B cell (primary cell): ENCODE results near the gene ILDR1. TPM values are rescaled to one million over a fixed set of nuclear protein-coding genes. Genes with fewer than 3 reads are reported as not detected.
A peak's percentile ranks its signal among the peaks of the same experiment; 100 is the strongest.

ENCODE experiments used
- ATAC-seq: fragments of 200-7000 bp; cut with Tn5 transposase; one replicate; pipeline ENCODE4 v1.10.0; 2021; ENCODE audit warnings: low read depth, mild to moderate bottlenecking, moderate number of reproducible peaks, moderate library complexity
- CTCF ChIA-PET: fragments of 350-600 bp; sonication (Branson Sonifier 250); formaldehyde crosslinking; loops from one replicate; lab custom pipeline; 2021; ENCODE audit warnings: antibody characterized with exemption, inconsistent platforms; lab: Charles Lee
- POLR2A ChIA-PET: fragments of 350-600 bp; sonication (Branson Sonifier 250); formaldehyde crosslinking; loops from one replicate; lab custom pipeline; 2021; ENCODE audit warnings: antibody characterized with exemption; lab: Charles Lee
- DNase-seq: peaks from one replicate; pipeline ENCODE4 v3.0.0; 2013
- H2AFZ ChIP-seq: 2 replicates; pipeline ENCODE4 v1.6.1; 2012; ENCODE audit warnings: mild to moderate bottlenecking, low read depth, low read length; ENCODE audit not compliant: insufficient read depth, poor library complexity, severe bottlenecking
- H3K27ac ChIP-seq, 2 donors: 1 replicate in 1 of 2; 2 replicates in 1 of 2; pipeline ENCODE4 v1.5.1; 2012 to 2013; ENCODE audit warnings: low read length in 2 of 2, mild to moderate bottlenecking in 2 of 2, moderate library complexity in 1 of 2
- H3K27me3 ChIP-seq, 4 experiments: fragments of 200-600 bp in 1 of 4; sonication (generic) in 1 of 4; replicated peaks in 1 of 4; 1 replicate in 2 of 4; 2 replicates in 2 of 4; pipeline versions ENCODE4 v1.6.1 to v1.7.0; 2013 to 2016; ENCODE audit warnings: low read length in 3 of 4, mild to moderate bottlenecking in 2 of 4, mixed read lengths in 1 of 4, moderate library complexity in 1 of 4; ENCODE audit not compliant: insufficient read depth in 4 of 4, control insufficient read depth in 3 of 4; ENCODE audit errors: control extremely low read depth in 1 of 4
- H3K36me3 ChIP-seq, 2 experiments: replicated peaks in 1 of 2; 1 replicate in 1 of 2; 2 replicates in 1 of 2; pipeline versions ENCODE4 v1.6.1 to v1.7.1; 2013; ENCODE audit warnings: low read length in 1 of 2; ENCODE audit not compliant: insufficient read depth in 2 of 2, control insufficient read depth in 1 of 2; ENCODE audit errors: control extremely low read depth in 1 of 2, extremely low read depth in 1 of 2
- H3K4me1 ChIP-seq, 2 donors: fragments of 200-600 bp in 1 of 2; sonication (generic) in 1 of 2; 1 replicate in 1 of 2; 2 replicates in 1 of 2; pipeline versions ENCODE4 v1.5.1 to v1.6.1; 2013 to 2017; ENCODE audit warnings: low read length in 2 of 2; ENCODE audit not compliant: control insufficient read depth in 2 of 2, insufficient read depth in 2 of 2
- H3K4me2 ChIP-seq: replicated peaks from 2 replicates; pipeline ENCODE3; 2012; ENCODE audit warnings: mild to moderate bottlenecking, low read depth, low read length; ENCODE audit not compliant: poor library complexity, severe bottlenecking
- H3K4me3 ChIP-seq, 5 experiments: fragments of 200-600 bp in 1 of 5; sonication (generic) in 1 of 5; 1 replicate in 3 of 5; 2 replicates in 2 of 5; pipeline versions ENCODE4 v1.5.1 to v1.7.0; 2011 to 2016; ENCODE audit warnings: low read length in 4 of 5, mild to moderate bottlenecking in 4 of 5, low read depth in 2 of 5, control low read depth in 1 of 5, moderate library complexity in 1 of 5; ENCODE audit not compliant: insufficient read depth in 1 of 5; ENCODE audit errors: control extremely low read depth in 1 of 5, extremely low read depth in 1 of 5
- H3K79me2 ChIP-seq: fragments of 200-600 bp; sonication (generic); one replicate; pipeline ENCODE4 v1.6.0; 2016; ENCODE audit warnings: low read length; ENCODE audit not compliant: control insufficient read depth, insufficient read depth
- H3K9ac ChIP-seq: fragments of 200-600 bp; sonication (generic); 2 replicates; pipeline ENCODE4 v1.6.1; 2017; ENCODE audit warnings: mild to moderate bottlenecking, low read length, moderate library complexity
- H3K9me3 ChIP-seq, 3 donors: one replicate each; pipeline versions ENCODE4 v1.6.1 to v1.7.1; 2013; ENCODE audit warnings: low read length in 2 of 3; ENCODE audit not compliant: control insufficient read depth in 2 of 3, insufficient read depth in 1 of 3; ENCODE audit errors: control extremely low read depth in 1 of 3
- H4K20me1 ChIP-seq: 2 replicates; pipeline ENCODE4 v1.6.0; 2012; ENCODE audit warnings: mild to moderate bottlenecking, low read length; ENCODE audit not compliant: insufficient read depth, control insufficient read depth, poor library complexity, severe bottlenecking
- H3K27ac Mint-ChIP-seq: one replicate; pipeline ENCODE4 v1.8.0; 2021; ENCODE audit warnings: mixed read lengths
- H3K27me3 Mint-ChIP-seq: one replicate; pipeline ENCODE4 v1.8.0; 2021; ENCODE audit warnings: mixed read lengths
- H3K4me1 Mint-ChIP-seq: one replicate; pipeline ENCODE4 v1.8.0; 2021; ENCODE audit warnings: mixed read lengths
- H3K4me3 Mint-ChIP-seq: one replicate; pipeline ENCODE4 v1.8.0; 2021; ENCODE audit warnings: mixed read lengths
- H3K9me3 Mint-ChIP-seq: one replicate; pipeline ENCODE4 v1.8.0; 2022; ENCODE audit warnings: mixed read lengths; ENCODE audit not compliant: insufficient read depth
- EZH2 ChIP-seq: IDR thresholded peaks from 2 replicates; pipeline ENCODE4 v1.6.1; 2012; ENCODE audit warnings: borderline replicate concordance, low read depth, mild to moderate bottlenecking, moderate library complexity, low read length; ENCODE audit not compliant: insufficient read depth, poor library complexity, severe bottlenecking
- WGBS: methylation state at CpG from one replicate; pipeline ENCODE4 v1.1.5; 2013; ENCODE audit warnings: missing lambda C conversion rate; ENCODE audit not compliant: insufficient coverage; 5-methylcytosine and 5-hydroxymethylcytosine counted together
- intact Hi-C: fragments of 100-400 bp; cut with micrococcal nuclease; formaldehyde crosslinking; loops from one replicate; pipeline ENCODE4 v1.10.0; 2022
- polyA plus RNA-seq: library from polyadenylated mRNA; depleted of rRNA; stranded (reverse); fragments of >200 nt; gene quantifications from 2 replicates; pipeline ENCODE4 v1.2.3, GENCODE V29; 2012
- total RNA-seq, 2 donors: library from RNA; stranded (reverse); fragments of 120-200 nt in 1 of 2; gene quantifications; 1 replicate in 1 of 2; 2 replicates in 1 of 2; pipeline versions ENCODE4 v1.2.3 to v1.2.4, GENCODE V29; 2013 to 2022
- TF ChIP-seq, protein P1 (sequence below): fragments of 200-600 bp; IDR thresholded peaks from one replicate; pipeline ENCODE4 v1.8.0; 2022; ENCODE audit warnings: antibody characterized with exemption, mild to moderate bottlenecking

ILDR1 gene
- total and polyA plus RNA-seq, 2 donors (not counting 1 experiment from before 2014, with no cell fraction given) = 1.9 to 4.7 TPM

DNA sequence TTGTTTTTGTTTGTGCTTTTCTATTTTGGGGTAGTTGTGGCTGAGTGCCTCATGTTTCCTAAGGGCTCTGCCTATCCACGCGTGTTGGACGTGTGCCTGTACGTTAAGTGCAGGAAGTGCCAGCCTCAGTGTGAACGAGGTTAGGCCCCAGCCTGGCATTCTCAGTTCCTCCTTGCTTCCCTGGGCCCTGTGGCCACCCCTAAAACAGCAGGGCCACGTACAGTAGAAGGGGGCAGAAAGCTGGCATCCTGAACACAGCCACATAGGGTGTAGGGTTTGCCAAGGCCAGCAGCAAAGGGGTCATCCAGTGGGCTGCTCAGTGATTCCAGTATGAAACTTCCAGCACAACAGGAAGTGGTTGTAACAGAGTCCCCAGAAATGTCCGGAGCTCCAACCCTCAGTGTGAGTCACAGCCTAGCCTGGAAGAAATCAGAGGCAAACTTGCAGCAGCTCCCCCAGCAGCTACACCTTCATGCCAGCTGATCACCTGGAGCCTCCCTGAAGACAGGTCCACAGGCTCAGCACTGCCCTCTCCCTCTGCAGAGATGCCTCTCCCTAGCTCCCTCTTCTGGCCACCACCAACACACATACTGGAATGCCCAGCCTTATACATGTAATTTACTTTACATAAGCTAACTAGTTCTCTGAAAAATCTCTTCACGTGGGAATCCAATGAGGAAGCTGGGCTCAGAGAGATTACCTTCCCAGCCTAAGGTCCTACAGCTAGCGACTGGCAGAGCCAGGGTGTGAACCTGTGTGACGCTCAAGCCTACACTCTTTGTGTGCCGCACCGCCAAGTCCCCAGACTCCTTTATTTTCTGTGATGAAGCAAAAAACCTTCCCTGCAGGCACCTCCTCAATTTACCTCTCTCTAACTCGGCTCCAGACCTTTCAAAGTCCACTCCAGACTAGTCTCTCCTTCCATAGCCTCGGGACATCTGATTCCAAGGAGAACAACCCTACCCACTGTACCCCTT, 26.6 kb downstream of the ILDR1 start:
- ChIA-PET CTCF (interaction anchor here (0.7 to 4.0 kb wide), 30 partner anchors 9 to 264 kb away, joined by 3 to 27 read pairs (median 4); partner anchors contain the start of gene CD86), POLR2A (interaction anchor here (0.5 to 2.3 kb wide), 4 partner anchors 8 to 96 kb away, joined by 3 to 6 read pairs (median 4); no protein-coding TSS in a partner anchor)
- Histone ChIP-seq H4K20me1 (no peaks in the 10 kb centered on the region), H3K27me3 (no peaks in the 10 kb centered on the region), H3K9ac (peak overlapping the region; percentile 37), H3K4me2 (peak overlapping the region; percentile 68), H3K4me1 (peaks cover 83 to 84% of the 10 kb centered on the region in 2 donors), H2AFZ (peak overlapping the region; percentile 30), H3K27ac (peak overlapping the region; percentile 73 to 83), H3K36me3 (peaks cover under 1 to 1% of the 10 kb centered on the region in 2 experiments), H3K9me3 (peaks cover 0 to 10% (median 0%) of the 10 kb centered on the region in 3 donors), H3K4me3 (peak overlapping the region in 2 of 5 experiments; percentile 23 to 29), H3K79me2 (peaks cover 11% of the 10 kb centered on the region)
- TF ChIP-seq, protein P1, sequence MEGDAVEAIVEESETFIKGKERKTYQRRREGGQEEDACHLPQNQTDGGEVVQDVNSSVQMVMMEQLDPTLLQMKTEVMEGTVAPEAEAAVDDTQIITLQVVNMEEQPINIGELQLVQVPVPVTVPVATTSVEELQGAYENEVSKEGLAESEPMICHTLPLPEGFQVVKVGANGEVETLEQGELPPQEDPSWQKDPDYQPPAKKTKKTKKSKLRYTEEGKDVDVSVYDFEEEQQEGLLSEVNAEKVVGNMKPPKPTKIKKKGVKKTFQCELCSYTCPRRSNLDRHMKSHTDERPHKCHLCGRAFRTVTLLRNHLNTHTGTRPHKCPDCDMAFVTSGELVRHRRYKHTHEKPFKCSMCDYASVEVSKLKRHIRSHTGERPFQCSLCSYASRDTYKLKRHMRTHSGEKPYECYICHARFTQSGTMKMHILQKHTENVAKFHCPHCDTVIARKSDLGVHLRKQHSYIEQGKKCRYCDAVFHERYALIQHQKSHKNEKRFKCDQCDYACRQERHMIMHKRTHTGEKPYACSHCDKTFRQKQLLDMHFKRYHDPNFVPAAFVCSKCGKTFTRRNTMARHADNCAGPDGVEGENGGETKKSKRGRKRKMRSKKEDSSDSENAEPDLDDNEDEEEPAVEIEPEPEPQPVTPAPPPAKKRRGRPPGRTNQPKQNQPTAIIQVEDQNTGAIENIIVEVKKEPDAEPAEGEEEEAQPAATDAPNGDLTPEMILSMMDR = no peak
- no peak for TF ChIP-seq EZH2
- Mint-ChIP-seq H3K4me3 (peak overlapping the region; percentile 65), H3K27ac (peak overlapping the region; percentile 92), H3K4me1 (peaks cover 84% of the 10 kb centered on the region), H3K9me3 (no peaks in the 10 kb centered on the region), H3K27me3 (no peaks in the 10 kb centered on the region)
- 39% methylated on average over 14 of the region's 14 CpGs for WGBS
- ATAC-seq (peak; percentile 84), DNase-seq (peak; percentile 82)
- intact Hi-C loops = loop anchor here (1.0 to 5.0 kb wide), 5 partner anchors 8 to 333 kb away; partner anchors contain the start of gene HCLS1
